ENCODE data around the gene ATP5F1D. TPM values are rescaled to one million over a fixed set of nuclear protein-coding genes. Genes with fewer than 3 reads are reported as not detected.
A peak's percentile ranks its signal among the peaks of the same experiment; 100 is the strongest.

Gene ATP5F1D
- total and polyA plus RNA-seq, 2 of the 13 experiments (the other 11 are each of a cell fraction or from before 2014, with no cell fraction given) = 39.4 to 78.7 TPM

GRCh38 chr19:1269478-1270212 is 28.1 kb downstream of the ATP5F1D start (continued):
- no peak for TF ChIP-seq ZNF710 (CRISPR knock-in tag; IDR thresholded peaks at IDR 0.05; ENCODE audit: borderline replicate concordance)
- TF ChIP-seq ZNF766 (CRISPR knock-in tag; IDR thresholded peaks at IDR 0.05; ENCODE audit: borderline replicate concordance) = no peak
- TF ChIP-seq ONECUT2 (CRISPR knock-in tag; IDR thresholded peaks at IDR 0.05) = no peak
- no peak for TF ChIP-seq HOXA5 (CRISPR knock-in tag; IDR thresholded peaks at IDR 0.05)

GRCh38 chr19:1270213-1270853 is 28.8 kb downstream of the ATP5F1D start:
- intact Hi-C loops (cut with micrococcal nuclease; ENCODE audit: unreplicated experiment) = no loop called here
- Histone ChIP-seq H3K4me2 (ENCODE audit: low read depth, low read length) (peak overlapping the region; percentile 100), H3K27me3 (ENCODE audit: control insufficient read depth in 1 of 2, insufficient read depth in 2 of 2, low read length in 2 of 2) (no peaks in the 10 kb centered on the region), H3K27ac (ENCODE audit: extremely low read length, insufficient read depth, low read length) (peak overlapping the region; percentile 85), H2AFZ (ENCODE audit: low read length) (no peak overlapping the region), H3K9me3 (ENCODE audit: low read length) (no peaks in the 10 kb centered on the region), H4K20me1 (ENCODE audit: insufficient read depth, low read length) (peaks cover 36% of the 10 kb centered on the region), H3K36me3 (replicated peaks in 1 of 2; ENCODE audit: control insufficient read depth in 1 of 2, insufficient read depth in 2 of 2, low read length in 2 of 2) (peaks cover 19 to 46% of the 10 kb centered on the region in 2 experiments), H3K79me2 (ENCODE audit: insufficient read depth, low read length) (peaks cover 34% of the 10 kb centered on the region), H3K4me1 (ENCODE audit: insufficient read depth, low read length) (peaks cover 76% of the 10 kb centered on the region), H3K4me3 (replicated peaks in 1 of 3; ENCODE audit: insufficient read depth in 1 of 3, low read depth in 2 of 3, low read length in 3 of 3) (peak overlapping the region; percentile 59 to 83 (median 62)), H3K9ac (ENCODE audit: insufficient read depth, low read depth, low read length) (peak overlapping the region; percentile 90)
- ChIA-PET CTCF (ENCODE audit: low intra/inter-chr PET ratio, low total read pairs) (no interaction called here), POLR2A (interaction anchor here (0.9 to 11.5 kb wide), 9 partner anchors 14 to 248 kb away, joined by 3 to 668 read pairs (median 22); partner anchors contain the start of genes ATP5F1D, CBARP and MIDN)
- BruUV-seq (replicated peaks) = no TSS peak
- DNase-seq (ENCODE audit: low spot score) = no peak
- FAIRE-seq = no peak
- no peak for ATAC-seq
- in situ Hi-C loops (cut with HindIII; ENCODE audit: extremely low pct_ligation_motif_present, low pct_unique_long_range_greater_than_20kb) = no loop called here
- 28% methylated on average over 7 of the region's 8 CpGs for WGBS (ENCODE audit: low lambda C conversion rate)
- TF ChIP-seq ZNF646 (CRISPR knock-in tag; IDR thresholded peaks at IDR 0.05) = no peak
- TF ChIP-seq SP2 (CRISPR knock-in tag; IDR thresholded peaks at IDR 0.05) = no peak
- no peak for TF ChIP-seq BHLHE40 (IDR thresholded peaks at IDR 0.05; ENCODE audit: low read length)
- no peak for TF ChIP-seq KDM6A (CRISPR knock-in tag; IDR thresholded peaks at IDR 0.05; ENCODE audit: low read depth)
- TF ChIP-seq ZNF296 (CRISPR knock-in tag; conservative IDR thresholded peaks at IDR 0.05) = 0 out of 2 replicates have a peak, but pooled peaks have one; percentile 14
- no peak for TF ChIP-seq ZNF577 (CRISPR knock-in tag; IDR thresholded peaks at IDR 0.05; ENCODE audit: borderline replicate concordance, low read depth)
- no peak for TF ChIP-seq RBM39 (IDR thresholded peaks at IDR 0.05; ENCODE audit: low read depth, low read length, poor library complexity, severe bottlenecking)

All from HepG2 (cell line).